Mesenchymal stem cell (in vitro differentiated cells and primary cell): ENCODE data around the gene RBBP4.

Experiments used
- DNase-seq: peaks from one replicate; pipeline ENCODE4 v3.0.0-alpha.2; 2013
- H2AFZ ChIP-seq: one replicate; pipeline ENCODE4 v1.6.1; 2013; ENCODE audit warnings: low read depth, mild to moderate bottlenecking, control low read depth, inconsistent platforms, low read length, moderate library complexity
- H2AK5ac ChIP-seq: 2 replicates; pipeline ENCODE4 v1.6.1; 2013; ENCODE audit warnings: low read length, moderate library complexity, mild to moderate bottlenecking, inconsistent platforms; ENCODE audit not compliant: severe bottlenecking
- H2BK120ac ChIP-seq: one replicate; pipeline ENCODE4 v1.6.1; 2013; ENCODE audit warnings: low read depth, mild to moderate bottlenecking, inconsistent platforms, low read length, moderate library complexity
- H2BK12ac ChIP-seq, 2 experiments: one replicate each; pipeline ENCODE4 v1.6.1; 2013; ENCODE audit warnings: inconsistent platforms in 2 of 2, low read length in 2 of 2, mild to moderate bottlenecking in 2 of 2, moderate library complexity in 2 of 2, control low read depth in 1 of 2
- H2BK15ac ChIP-seq: one replicate; pipeline ENCODE4 v1.6.1; 2013; ENCODE audit warnings: mild to moderate bottlenecking, low read depth, inconsistent platforms; ENCODE audit not compliant: poor library complexity, severe bottlenecking
- H2BK5ac ChIP-seq: 2 replicates; pipeline ENCODE4 v1.6.1; 2013; ENCODE audit warnings: low read depth, mild to moderate bottlenecking, low read length, control low read depth, inconsistent platforms; ENCODE audit not compliant: poor library complexity, severe bottlenecking
- H3K14ac ChIP-seq, 2 experiments: one replicate each; pipeline ENCODE4 v1.6.1; 2013; ENCODE audit warnings: inconsistent platforms in 2 of 2, low read length in 2 of 2, control low read depth in 1 of 2, mild to moderate bottlenecking in 1 of 2, moderate library complexity in 1 of 2
- H3K18ac ChIP-seq, 2 experiments: one replicate each; pipeline ENCODE4 v1.6.1; 2013; ENCODE audit warnings: inconsistent platforms in 2 of 2, low read length in 2 of 2, control low read depth in 1 of 2, low read depth in 1 of 2, mild to moderate bottlenecking in 1 of 2
- H3K23ac ChIP-seq, 2 experiments: one replicate each; pipeline ENCODE4 v1.6.1; 2013; ENCODE audit warnings: inconsistent platforms in 2 of 2, low read length in 2 of 2, mild to moderate bottlenecking in 2 of 2, moderate library complexity in 2 of 2, control low read depth in 1 of 2
- H3K27ac ChIP-seq: 2 replicates; pipeline ENCODE4 v1.5.1; 2013; ENCODE audit warnings: mild to moderate bottlenecking, moderate library complexity, low read length, control low read depth, inconsistent platforms; ENCODE audit not compliant: poor library complexity, severe bottlenecking
- H3K27me3 ChIP-seq, 2 experiments: 2 replicates each; pipeline versions ENCODE4 v1.6.1 to v1.7.0; 2013; ENCODE audit warnings: low read length in 2 of 2, mild to moderate bottlenecking in 2 of 2, moderate library complexity in 2 of 2, control low read depth in 1 of 2, inconsistent platforms in 1 of 2; ENCODE audit not compliant: control insufficient read depth in 1 of 2, insufficient read depth in 1 of 2
- H3K36me3 ChIP-seq, 2 experiments: 2 replicates each; pipeline versions ENCODE4 v1.6.1 to v1.7.0; 2013; ENCODE audit warnings: low read length in 2 of 2, control low read depth in 1 of 2, inconsistent platforms in 1 of 2, low read depth in 1 of 2, mild to moderate bottlenecking in 1 of 2; ENCODE audit not compliant: insufficient read depth in 2 of 2, control insufficient read depth in 1 of 2
- H3K4ac ChIP-seq, 2 experiments: one replicate each; pipeline ENCODE4 v1.6.1; 2013; ENCODE audit warnings: inconsistent platforms in 2 of 2, low read length in 2 of 2, mild to moderate bottlenecking in 2 of 2, moderate library complexity in 2 of 2, control low read depth in 1 of 2, low read depth in 1 of 2
- H3K4me1 ChIP-seq: 2 replicates; pipeline ENCODE4 v1.6.1; 2013; ENCODE audit warnings: low read depth, low read length, control low read depth; ENCODE audit not compliant: control insufficient read depth, insufficient read depth
- H3K4me2 ChIP-seq: 2 replicates; pipeline ENCODE4 v1.6.1; 2013; ENCODE audit warnings: low read length, mild to moderate bottlenecking, inconsistent platforms; ENCODE audit not compliant: poor library complexity, severe bottlenecking
- H3K4me3 ChIP-seq, 2 experiments: 2 replicates each; pipeline versions ENCODE4 v1.5.1 to v1.7.0; 2013; ENCODE audit warnings: low read length in 2 of 2, mild to moderate bottlenecking in 2 of 2, control low read depth in 1 of 2, low read depth in 1 of 2; ENCODE audit not compliant: insufficient read depth in 1 of 2
- H3K79me1 ChIP-seq: replicated peaks from 2 replicates; pipeline ENCODE4 v1.6.1; 2013; ENCODE audit warnings: mild to moderate bottlenecking, control low read depth, low read length, inconsistent platforms; ENCODE audit not compliant: poor library complexity, severe bottlenecking
- H3K9ac ChIP-seq: 2 replicates; pipeline ENCODE4 v1.7.0; 2013; ENCODE audit warnings: mild to moderate bottlenecking, low read length, moderate library complexity
- H3K9me3 ChIP-seq: 2 replicates; pipeline ENCODE4 v1.7.0; 2013; ENCODE audit warnings: mild to moderate bottlenecking, low read length; ENCODE audit not compliant: control insufficient read depth
- H4K8ac ChIP-seq: one replicate; pipeline ENCODE4 v1.6.1; 2013; ENCODE audit warnings: inconsistent platforms, mild to moderate bottlenecking, low read length, moderate library complexity
- H4K91ac ChIP-seq: one replicate; pipeline ENCODE4 v1.6.1; 2013; ENCODE audit warnings: mild to moderate bottlenecking, low read length, inconsistent platforms
- WGBS: methylation state at CpG from one replicate; pipeline ENCODE4 v1.1.7; 2013; ENCODE audit warnings: mixed read lengths; 5-methylcytosine and 5-hydroxymethylcytosine counted together

RBBP4 gene

DNA sequence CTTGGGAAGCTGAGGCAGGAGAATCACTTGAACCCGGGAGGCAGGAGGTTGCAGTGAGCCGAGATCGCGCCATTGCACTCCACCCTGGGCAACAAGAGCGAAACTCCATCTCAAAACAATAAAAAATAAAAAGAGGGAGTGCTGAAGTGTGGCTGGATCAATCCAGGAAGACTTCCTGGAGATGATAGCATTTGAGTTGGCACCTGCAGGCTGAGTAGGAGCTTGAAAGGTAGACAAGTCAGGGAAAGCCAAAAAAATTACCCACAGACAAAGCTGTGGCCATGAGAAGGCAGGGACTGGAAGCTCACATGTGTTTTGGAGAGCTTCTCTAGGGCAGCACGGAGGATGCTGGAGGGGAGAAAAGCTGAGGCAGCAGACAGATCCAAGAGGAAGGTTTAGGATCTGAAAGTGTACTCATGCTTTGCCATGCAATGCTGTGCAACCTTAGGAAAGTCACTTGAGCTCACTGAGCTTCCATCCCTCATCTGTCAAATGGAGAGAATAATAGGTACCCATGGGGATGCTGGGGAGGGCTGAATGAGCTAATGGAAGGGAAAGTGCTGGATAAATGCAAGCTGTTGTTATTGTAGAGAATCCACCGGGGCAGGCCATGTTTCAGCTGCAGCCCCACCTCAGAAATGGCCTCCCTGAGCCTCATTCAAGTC is 77.5 kb downstream of the RBBP4 start:
- Histone ChIP-seq H2AK5ac (no peak overlapping the region), H3K14ac (no peak overlapping the region), H4K8ac (no peak overlapping the region), H3K18ac (peak overlapping the region in 1 of 2 experiments; percentile 29), H3K4me2 (no peak overlapping the region), H3K27me3 (no peaks in the 10 kb centered on the region), H2BK12ac (no peak overlapping the region), H2BK120ac (no peak overlapping the region), H3K4me3 (no peak overlapping the region), H3K9me3 (no peaks in the 10 kb centered on the region), H3K23ac (no peak overlapping the region), H3K4me1 (peaks cover 14% of the 10 kb centered on the region), H3K36me3 (no peaks in the 10 kb centered on the region), H3K4ac (no peak overlapping the region), H3K79me1 (no peaks in the 10 kb centered on the region), H4K91ac (no peak overlapping the region), H3K9ac (no peak overlapping the region), H2BK5ac (no peak overlapping the region), H3K27ac (no peak overlapping the region), H2AFZ (no peak overlapping the region), H2BK15ac (peak overlapping the region; percentile 65)
- no peak for DNase-seq
- WGBS = 92% methylated on average over 3 of the region's 7 CpGs

- H3K27ac ChIP-seq = no peak overlapping the region
- peak overlapping the region; percentile 74 for H3K9ac ChIP-seq
- H4K8ac ChIP-seq = no peak overlapping the region
- 78% methylated on average over 12 of the region's 14 CpGs for WGBS
- no peak overlapping the region for H2BK15ac ChIP-seq
- H3K4me2 ChIP-seq = no peak overlapping the region
- peaks cover 14% of the 10 kb centered on the region for H3K4me1 ChIP-seq
- H3K18ac ChIP-seq = no peak overlapping the region
- no peak overlapping the region for H3K4ac ChIP-seq
- no peak overlapping the region for H2BK120ac ChIP-seq
- H2BK5ac ChIP-seq = no peak overlapping the region
- no peaks in the 10 kb centered on the region for H3K79me1 ChIP-seq
- DNase-seq = no peak
- no peaks in the 10 kb centered on the region for H3K36me3 ChIP-seq
- H3K27me3 ChIP-seq = no peaks in the 10 kb centered on the region
- H3K9me3 ChIP-seq = no peaks in the 10 kb centered on the region
- no peak overlapping the region for H3K14ac ChIP-seq
- H3K4me3 ChIP-seq = no peak overlapping the region
- no peak overlapping the region for H4K91ac ChIP-seq
- H2AK5ac ChIP-seq = no peak overlapping the region
- H2AFZ ChIP-seq = no peak overlapping the region
- H2BK12ac ChIP-seq = no peak overlapping the region
- H3K23ac ChIP-seq = no peak overlapping the region
Measured at GRCh38 chr1:32729254-32730046, 78.4 kb downstream of the RBBP4 start.

DNA sequence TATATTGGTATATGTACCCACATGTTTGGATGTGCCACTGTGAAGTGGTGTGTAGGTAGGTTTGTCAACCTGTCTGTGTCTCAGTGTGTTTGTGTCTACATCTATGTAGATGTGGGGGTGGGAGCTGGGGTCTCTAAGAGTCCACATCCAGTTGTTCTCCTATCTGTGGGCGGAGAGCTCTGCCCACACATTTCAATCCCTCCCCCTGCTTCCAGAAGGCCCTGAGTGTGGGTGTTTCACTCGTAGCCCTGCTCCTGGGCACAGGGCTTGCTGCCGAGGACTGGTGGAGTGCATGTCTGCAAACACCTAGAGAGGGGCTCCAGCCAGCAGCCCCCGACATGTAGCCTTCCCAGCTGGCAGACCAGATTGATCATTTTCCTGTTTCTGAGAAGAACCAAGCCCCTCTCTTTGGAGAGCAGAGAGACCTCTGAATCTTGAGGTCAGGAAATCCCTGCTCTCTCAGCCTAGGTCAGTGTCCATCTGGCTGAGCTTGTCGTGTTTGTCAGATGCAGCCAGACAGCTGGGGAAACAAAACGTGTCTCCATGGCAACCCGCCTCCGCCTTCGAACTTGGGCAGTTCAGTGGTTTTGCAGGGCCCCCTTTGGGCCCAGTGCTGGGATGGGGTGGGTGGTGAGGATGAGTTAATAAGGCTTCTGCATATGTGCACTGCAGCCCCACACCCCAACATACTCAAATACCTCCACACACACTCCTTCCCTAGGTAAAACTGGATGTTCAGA is 82.7 kb downstream of the RBBP4 start:
- Histone ChIP-seq H3K36me3 (no peaks in the 10 kb centered on the region), H3K4ac (peak overlapping the region in 1 of 2 experiments; percentile 24), H2BK12ac (no peak overlapping the region), H3K18ac (peak overlapping the region in 1 of 2 experiments; percentile 35), H3K14ac (no peak overlapping the region), H3K4me1 (peaks cover 4% of the 10 kb centered on the region), H3K23ac (no peak overlapping the region), H4K8ac (peak overlapping the region; percentile 47), H2AFZ (no peak overlapping the region), H3K4me3 (no peak overlapping the region), H4K91ac (no peak overlapping the region), H3K4me2 (no peak overlapping the region), H2AK5ac (no peak overlapping the region), H2BK5ac (no peak overlapping the region), H3K9ac (peak overlapping the region; percentile 54), H3K9me3 (no peaks in the 10 kb centered on the region), H2BK15ac (no peak overlapping the region), H3K27me3 (peaks cover 0 to 7% of the 10 kb centered on the region in 2 experiments), H3K79me1 (no peaks in the 10 kb centered on the region), H2BK120ac (no peak overlapping the region), H3K27ac (no peak overlapping the region)
- peak; percentile 50 for DNase-seq
- 38% methylated on average over 5 of the region's 9 CpGs for WGBS
